ENCODE measurements around the gene PAX8. TPM values are rescaled to one million over a fixed set of nuclear protein-coding genes. Genes with fewer than 3 reads are reported as not detected.
A peak's percentile ranks its signal among the peaks of the same experiment; 100 is the strongest.

The PAX8 gene
- total and polyA plus RNA-seq, 8 donors, result 0.28 to 6.5 (median 1.1) TPM; not detected in 3

DNA sequence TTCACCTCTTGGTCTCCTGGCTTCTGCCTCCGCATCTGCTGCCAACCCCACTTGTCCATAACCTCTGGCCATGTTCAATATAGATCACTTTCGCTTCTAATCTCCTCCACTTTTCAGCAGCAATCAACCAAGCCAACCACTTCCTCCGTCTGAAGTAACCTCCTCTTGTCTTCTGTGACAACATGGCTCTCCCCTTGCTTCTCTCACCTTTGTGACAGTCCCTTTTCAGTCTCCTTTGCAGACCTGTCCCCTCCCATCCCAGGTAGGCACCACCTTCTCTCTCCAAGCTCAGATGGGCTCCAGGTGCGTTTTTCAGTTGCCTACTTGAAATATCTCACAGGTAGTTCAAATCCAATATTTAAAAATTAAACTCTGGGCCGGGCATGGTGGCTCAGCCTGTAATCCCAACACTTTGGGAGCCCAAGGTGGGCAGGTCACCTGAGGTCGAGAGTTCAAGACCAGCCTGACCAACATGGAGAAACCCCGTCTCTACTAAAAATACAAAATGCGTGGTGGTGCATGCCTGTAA is 109.7 kb downstream of the PAX8 start:
- Histone ChIP-seq H3K27me3 (no peaks in the 10 kb centered on the region), H3K4me3 (no peak overlapping the region), H3K9me3 (no peaks in the 10 kb centered on the region), H3K4me1 (peaks cover 25 to 45% (median 42%) of the 10 kb centered on the region in 4 donors), H3K27ac (peak overlapping the region in 1 of 5 donors; percentile 74), H3K36me3 (no peaks in the 10 kb centered on the region)
- intact Hi-C loops (cut with DNase I; ENCODE audit: low total_unique reads), result no loop called here
- 87 to 92% (median 89%) methylated on average over 8 of the region's 8 CpGs for WGBS, 5 donors
- TF ChIP-seq, protein P1, sequence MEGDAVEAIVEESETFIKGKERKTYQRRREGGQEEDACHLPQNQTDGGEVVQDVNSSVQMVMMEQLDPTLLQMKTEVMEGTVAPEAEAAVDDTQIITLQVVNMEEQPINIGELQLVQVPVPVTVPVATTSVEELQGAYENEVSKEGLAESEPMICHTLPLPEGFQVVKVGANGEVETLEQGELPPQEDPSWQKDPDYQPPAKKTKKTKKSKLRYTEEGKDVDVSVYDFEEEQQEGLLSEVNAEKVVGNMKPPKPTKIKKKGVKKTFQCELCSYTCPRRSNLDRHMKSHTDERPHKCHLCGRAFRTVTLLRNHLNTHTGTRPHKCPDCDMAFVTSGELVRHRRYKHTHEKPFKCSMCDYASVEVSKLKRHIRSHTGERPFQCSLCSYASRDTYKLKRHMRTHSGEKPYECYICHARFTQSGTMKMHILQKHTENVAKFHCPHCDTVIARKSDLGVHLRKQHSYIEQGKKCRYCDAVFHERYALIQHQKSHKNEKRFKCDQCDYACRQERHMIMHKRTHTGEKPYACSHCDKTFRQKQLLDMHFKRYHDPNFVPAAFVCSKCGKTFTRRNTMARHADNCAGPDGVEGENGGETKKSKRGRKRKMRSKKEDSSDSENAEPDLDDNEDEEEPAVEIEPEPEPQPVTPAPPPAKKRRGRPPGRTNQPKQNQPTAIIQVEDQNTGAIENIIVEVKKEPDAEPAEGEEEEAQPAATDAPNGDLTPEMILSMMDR (IDR thresholded peaks at IDR 0.05), result no peak
- TF ChIP-seq POLR2AphosphoS5 (IDR thresholded peaks at IDR 0.05) (no peak), EP300 (IDR thresholded peaks at IDR 0.05) (no peak), POLR2A (IDR thresholded peaks at IDR 0.05) (no peak)
- DNase-seq, result peak in 1 of 2 donors; percentile 35

DNA sequence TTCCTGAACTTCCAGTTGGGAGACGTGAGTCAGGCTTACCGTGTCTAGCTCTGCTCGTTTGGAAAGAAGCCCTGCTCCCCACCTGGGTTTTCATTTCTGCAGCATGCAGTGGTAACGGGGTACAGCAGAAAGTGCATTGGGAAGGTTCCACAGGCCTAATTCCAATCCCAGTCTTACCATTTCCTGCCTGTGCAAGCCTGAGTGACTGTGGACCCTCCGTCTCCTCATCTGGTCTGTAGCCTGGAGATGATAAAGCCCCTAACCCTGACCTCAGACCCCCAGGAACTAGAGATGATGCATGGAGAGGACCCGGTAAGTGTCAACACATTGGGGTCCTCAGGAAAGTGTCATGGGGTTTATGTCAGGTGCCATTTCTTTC is 110.8 kb downstream of the PAX8 start:
- Histone ChIP-seq H3K36me3 (no peaks in the 10 kb centered on the region), H3K4me1 (peaks cover 28 to 40% (median 38%) of the 10 kb centered on the region in 4 donors), H3K27me3 (no peaks in the 10 kb centered on the region), H3K9me3 (no peaks in the 10 kb centered on the region), H3K27ac (peak overlapping the region; percentile 70 to 81 (median 74)), H3K4me3 (no peak overlapping the region)
- intact Hi-C loops (cut with DNase I; ENCODE audit: low total_unique reads), result no loop called here
- 77 to 88% (median 85%) methylated on average over 6 of the region's 6 CpGs for WGBS, 5 donors
- TF ChIP-seq POLR2AphosphoS5 (IDR thresholded peaks at IDR 0.05), result no peak
- no peak for DNase-seq

DNA sequence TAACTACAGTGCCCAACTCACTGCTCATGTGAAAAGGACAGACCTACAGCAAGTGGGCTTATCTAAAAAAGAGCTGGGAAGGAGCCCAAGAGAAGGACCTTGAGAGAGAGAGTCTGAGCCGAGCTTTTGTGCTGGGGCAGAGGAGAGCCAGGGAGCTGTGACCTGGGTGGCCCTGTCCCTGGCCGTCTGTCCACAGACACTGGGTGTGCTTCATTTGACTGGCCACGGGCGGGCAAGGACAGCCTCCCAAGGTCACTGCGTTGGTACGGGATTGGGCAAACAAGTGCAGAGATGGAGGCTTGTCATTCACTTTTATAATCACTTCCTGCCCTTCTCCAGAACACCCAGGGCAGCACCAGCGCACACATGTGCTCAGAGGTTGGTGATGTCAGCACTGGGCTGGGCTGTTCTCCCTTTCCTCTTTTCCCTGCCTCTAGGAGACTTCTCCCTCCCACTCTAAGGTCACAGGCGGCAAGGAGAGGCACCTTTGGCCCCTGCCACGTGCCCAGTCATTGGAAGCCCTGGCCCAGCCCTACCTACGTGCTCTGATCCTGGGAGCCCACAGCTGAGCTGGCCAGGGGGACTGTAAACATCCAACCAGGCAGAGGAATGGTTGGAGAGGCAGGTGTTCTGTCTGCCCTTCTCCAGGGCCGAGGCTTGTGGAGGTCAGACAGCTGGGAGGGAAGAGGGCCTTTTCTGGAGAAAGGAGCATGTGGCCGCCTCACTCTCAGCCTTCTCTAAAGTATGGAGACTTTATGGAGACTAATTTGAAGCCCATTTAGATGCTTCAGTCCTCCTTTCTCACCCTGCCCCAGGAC is 111.4 kb downstream of the PAX8 start:
- DNase-seq, result peak; percentile 79 to 91
- no peaks in the 10 kb centered on the region for H3K36me3 ChIP-seq
- peaks cover 24 to 36% (median 32%) of the 10 kb centered on the region in 4 donors for H3K4me1 ChIP-seq
- peak overlapping the region; percentile 70 to 81 (median 74) for H3K27ac ChIP-seq
- H3K27me3 ChIP-seq, result no peaks in the 10 kb centered on the region
- H3K4me3 ChIP-seq, result no peak overlapping the region
- H3K9me3 ChIP-seq, result no peaks in the 10 kb centered on the region
- WGBS, 5 donors, result 26 to 51% (median 37%) methylated on average over 8 to 12 of the region's 12 CpGs
- intact Hi-C loops (cut with DNase I; ENCODE audit: low total_unique reads), result no loop called here
- TF ChIP-seq POLR2AphosphoS5 (IDR thresholded peaks at IDR 0.05), result peak in 1 of 3 donors; percentile 74
- TF ChIP-seq, protein P1 (IDR thresholded peaks at IDR 0.05), result no peak

DNA sequence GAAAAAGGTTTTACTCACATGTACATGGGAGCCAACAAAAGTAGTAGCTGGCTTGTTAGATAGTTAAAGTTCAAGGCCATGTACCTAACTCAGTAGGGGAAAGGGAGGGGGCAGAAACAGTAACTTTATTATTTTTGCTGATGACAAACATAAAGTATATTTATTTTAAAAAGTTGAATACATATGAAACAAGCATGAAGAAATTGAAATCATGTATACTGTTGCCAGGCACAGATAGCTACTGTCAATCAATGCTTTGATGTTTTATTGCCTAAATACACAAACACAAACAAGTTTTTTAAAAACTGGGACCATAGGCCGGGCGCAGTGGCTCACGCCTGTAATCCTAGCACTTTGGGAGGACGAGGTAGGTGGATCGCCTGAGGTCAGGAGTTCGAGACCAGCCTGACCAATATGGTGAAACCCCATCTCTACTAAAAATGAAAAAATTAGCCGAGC is 112.5 kb downstream of the PAX8 start:
- intact Hi-C loops (cut with DNase I; ENCODE audit: low total_unique reads), result no loop called here

More for the DNA sequence above, 112.5 kb downstream of the PAX8 start:
- no peaks in the 10 kb centered on the region for H3K27me3 ChIP-seq
- no peaks in the 10 kb centered on the region for H3K36me3 ChIP-seq
- no peak overlapping the region for H3K4me3 ChIP-seq
- 95 to 98% (median 96%) methylated on average over 7 of the region's 7 CpGs for WGBS, 5 donors
- no peaks in the 10 kb centered on the region for H3K9me3 ChIP-seq
- H3K4me1 ChIP-seq, result peaks cover 24 to 33% (median 31%) of the 10 kb centered on the region in 4 donors
- no peak for DNase-seq
- no peak for TF ChIP-seq POLR2A (IDR thresholded peaks at IDR 0.05)
- no peak for TF ChIP-seq EP300 (IDR thresholded peaks at IDR 0.05)
- TF ChIP-seq, protein P1 (IDR thresholded peaks at IDR 0.05), result no peak
- TF ChIP-seq POLR2AphosphoS5 (IDR thresholded peaks at IDR 0.05), result no peak
- H3K27ac ChIP-seq, result peak overlapping the region in 4 of 5 donors; percentile 20 to 81 (median 74)

Other genes starting within 250 kb of the PAX8 start
- gene IL36B, start 226.1 kb downstream of the PAX8 start, total RNA-seq, result not detected
- not detected for gene IL36B, start 226.1 kb downstream of the PAX8 start, polyA plus RNA-seq
- not detected for gene IL36RN, start 219.7 kb downstream of the PAX8 start, total RNA-seq
- 1 to 10 TPM in 1 of 3 donors, not detected in 2; 1.8 TPM for gene IL36RN, start 219.7 kb downstream of the PAX8 start, polyA plus RNA-seq
- not detected for gene IL1F10, start 211.0 kb downstream of the PAX8 start, total RNA-seq
- gene IL1F10, start 211.0 kb downstream of the PAX8 start, polyA plus RNA-seq, result not detected
- gene IL1RN, start 151.3 kb downstream of the PAX8 start, total RNA-seq, result 10 to 100 TPM in 2 of 5 donors, under 1 TPM in 1, not detected in 2; 0.87 to 29.3 (median 16.9) TPM
- 100 to 1,000 TPM in 1 of 3 donors, 10 to 100 TPM in 2; 27.6 to 220 (median 40.9) TPM for gene IL1RN, start 151.3 kb downstream of the PAX8 start, polyA plus RNA-seq
- 100 to 1,000 TPM in 2 of 5 donors, 10 to 100 TPM in 3; 35.3 to 146 (median 73.5) TPM for gene PSD4, start 105.0 kb downstream of the PAX8 start, total RNA-seq
- 10 to 100 TPM; 19.9 to 23.8 (median 19.9) TPM for gene PSD4, start 105.0 kb downstream of the PAX8 start, polyA plus RNA-seq
- 10 to 100 TPM in 3 of 5 donors, 1 to 10 TPM in 2; 6.7 to 62.2 (median 46.1) TPM for gene ZNG1B, start 158.8 kb upstream of the PAX8 start, total RNA-seq
- 10 to 100 TPM; 14.7 to 28.5 (median 18.0) TPM for gene ZNG1B, start 158.8 kb upstream of the PAX8 start, polyA plus RNA-seq
- under 1 TPM in 1 of 5 donors, not detected in 4; 0.58 TPM for gene FOXD4L1, start 219.7 kb upstream of the PAX8 start, total RNA-seq
- gene FOXD4L1, start 219.7 kb upstream of the PAX8 start, polyA plus RNA-seq, result under 1 TPM in 1 of 3 donors, not detected in 2; 0.05 TPM

Data from stomach (tissue), 9 donors.